OCI-LY1 (cell line): ENCODE measurements around the gene C22orf39.

Experiments
- H2AFZ ChIP-seq: fragments of 200-600 bp; sonication (generic), shearing (Covaris generic); 2 replicates; pipeline ENCODE4 v1.6.0; 2014; ENCODE audit warnings: antibody characterized with exemption, mild to moderate bottlenecking, low read length
- H3F3A ChIP-seq: fragments of 200-600 bp; sonication (generic), shearing (Covaris generic); 2 replicates; pipeline ENCODE4 v1.6.0; 2014; ENCODE audit warnings: mild to moderate bottlenecking, antibody characterized with exemption, low read length, moderate library complexity; ENCODE audit not compliant: insufficient read depth
- H3K27ac ChIP-seq: fragments of 200-600 bp; sonication (generic); 2 replicates; pipeline ENCODE4 v1.5.1; 2014; ENCODE audit warnings: low read length, mixed run types, mild to moderate bottlenecking, low read depth; ENCODE audit not compliant: poor library complexity, severe bottlenecking
- H3K27me3 ChIP-seq: fragments of 200-600 bp; sonication (generic); 2 replicates; pipeline ENCODE4 v1.6.0; 2014; ENCODE audit warnings: antibody characterized with exemption, mild to moderate bottlenecking, low read length, moderate library complexity; ENCODE audit not compliant: insufficient read depth
- H3K36me3 ChIP-seq: fragments of 200-600 bp; sonication (generic); 2 replicates; pipeline ENCODE4 v1.6.1; 2014; ENCODE audit warnings: mild to moderate bottlenecking, antibody characterized with exemption, low read length, moderate library complexity, mixed read lengths; ENCODE audit not compliant: insufficient read depth
- H3K4me1 ChIP-seq: fragments of 200-600 bp; sonication (generic); 2 replicates; pipeline ENCODE4 v1.5.1; 2014; ENCODE audit warnings: mild to moderate bottlenecking, low read length, moderate library complexity; ENCODE audit not compliant: insufficient read depth, severe bottlenecking
- H3K4me2 ChIP-seq: fragments of 200-600 bp; sonication (generic), shearing (Covaris generic); 2 replicates; pipeline ENCODE4 v1.6.1; 2014; ENCODE audit warnings: low read length
- H3K4me3 ChIP-seq: fragments of 200-600 bp; sonication (generic); 2 replicates; pipeline ENCODE4 v1.5.1; 2014; ENCODE audit warnings: low read length, low read depth, mild to moderate bottlenecking, mixed read lengths; ENCODE audit not compliant: poor library complexity, severe bottlenecking
- H3K79me2 ChIP-seq: fragments of 200-600 bp; shearing (Covaris generic); 2 replicates; pipeline ENCODE4 v1.6.1; 2016; ENCODE audit warnings: mixed run types, low read length, mixed read lengths; ENCODE audit not compliant: insufficient read depth
- H3K9ac ChIP-seq: fragments of 200-600 bp; sonication (generic), shearing (Covaris generic); 2 replicates; pipeline ENCODE4 v1.6.1; 2014; ENCODE audit warnings: mild to moderate bottlenecking, low read length, mixed read lengths
- H3K9me2 ChIP-seq: fragments of 200-600 bp; sonication (generic), shearing (Covaris generic); 2 replicates; pipeline ENCODE4 v1.6.1; 2014; ENCODE audit warnings: low read depth, mild to moderate bottlenecking, low read length, mixed read lengths
- H3K9me3 ChIP-seq: fragments of 200-600 bp; shearing (Covaris generic); 2 replicates; pipeline ENCODE4 v1.6.1; 2014; ENCODE audit warnings: low read length, mixed read lengths
- H4K20me1 ChIP-seq: fragments of 200-600 bp; sonication (generic), shearing (Covaris generic); 2 replicates; pipeline ENCODE4 v1.6.0; 2016; ENCODE audit warnings: mild to moderate bottlenecking, low read length; ENCODE audit not compliant: insufficient read depth
- CTCF ChIP-seq: fragments of 200-600 bp; sonication (generic), shearing (Covaris generic); IDR thresholded peaks from 2 replicates; pipeline ENCODE4 v1.5.1; 2017; ENCODE audit warnings: mild to moderate bottlenecking, antibody characterized with exemption, low read length, moderate library complexity, mixed read lengths
- EZH2 ChIP-seq: fragments of 200-600 bp; sonication (generic), shearing (Covaris generic); IDR thresholded peaks from 2 replicates; pipeline ENCODE4 v1.8.0; 2017; ENCODE audit warnings: borderline replicate concordance, mixed run types, mild to moderate bottlenecking, antibody characterized with exemption, low read length, moderate library complexity, mixed read lengths

C22orf39 gene

GRCh38 chr22:19495562-19496323 lies 48.2 kb upstream of the C22orf39 start:
- Histone ChIP-seq H3F3A (no peaks in the 10 kb centered on the region), H3K4me2 (no peak overlapping the region), H3K9ac (no peak overlapping the region), H3K27me3 (no peaks in the 10 kb centered on the region), H3K27ac (no peak overlapping the region), H2AFZ (no peak overlapping the region), H3K79me2 (no peaks in the 10 kb centered on the region), H3K9me3 (no peaks in the 10 kb centered on the region), H3K9me2 (no peaks in the 10 kb centered on the region), H3K36me3 (peaks cover 80% of the 10 kb centered on the region), H3K4me1 (no peaks in the 10 kb centered on the region), H4K20me1 (no peaks in the 10 kb centered on the region), H3K4me3 (no peak overlapping the region)
- TF ChIP-seq CTCF (peak; percentile 10; the same call in 1 of the 2 replicates), EZH2 (no peak)

GRCh38 chr22:19494676-19495173 lies 47.2 kb upstream of the C22orf39 start:
- Histone ChIP-seq H3K27ac (no peak overlapping the region), H3K9ac (no peak overlapping the region), H3K9me2 (no peaks in the 10 kb centered on the region), H2AFZ (no peak overlapping the region), H3K9me3 (no peaks in the 10 kb centered on the region), H4K20me1 (no peaks in the 10 kb centered on the region), H3K79me2 (no peaks in the 10 kb centered on the region), H3F3A (no peaks in the 10 kb centered on the region), H3K4me1 (no peaks in the 10 kb centered on the region), H3K36me3 (peaks cover 79% of the 10 kb centered on the region), H3K27me3 (no peaks in the 10 kb centered on the region), H3K4me3 (no peak overlapping the region), H3K4me2 (no peak overlapping the region)
- TF ChIP-seq CTCF (no peak), EZH2 (no peak)

GRCh38 chr22:19494001-19494560 lies 46.6 kb upstream of the C22orf39 start:
- H3K4me2 ChIP-seq: no peak overlapping the region
- no peaks in the 10 kb centered on the region for H3K79me2 ChIP-seq
- no peak for TF ChIP-seq EZH2
- no peak for TF ChIP-seq CTCF
- H2AFZ ChIP-seq: no peak overlapping the region
- H3K4me1 ChIP-seq: no peaks in the 10 kb centered on the region
- no peak overlapping the region for H3K9ac ChIP-seq
- no peaks in the 10 kb centered on the region for H4K20me1 ChIP-seq
- no peaks in the 10 kb centered on the region for H3K9me2 ChIP-seq
- no peak overlapping the region for H3K27ac ChIP-seq
- peaks cover 81% of the 10 kb centered on the region for H3K36me3 ChIP-seq
- no peak overlapping the region for H3K4me3 ChIP-seq
- H3K9me3 ChIP-seq: no peaks in the 10 kb centered on the region
- H3K27me3 ChIP-seq: no peaks in the 10 kb centered on the region
- H3F3A ChIP-seq: no peaks in the 10 kb centered on the region
